Measurements from ENCODE around the gene ARID4A.
"Not testable (repeated sequence)": the region's sequence is repeated elsewhere in the genome, so short reads cannot be mapped to it uniquely, and the experiment has no call there.

DNA sequence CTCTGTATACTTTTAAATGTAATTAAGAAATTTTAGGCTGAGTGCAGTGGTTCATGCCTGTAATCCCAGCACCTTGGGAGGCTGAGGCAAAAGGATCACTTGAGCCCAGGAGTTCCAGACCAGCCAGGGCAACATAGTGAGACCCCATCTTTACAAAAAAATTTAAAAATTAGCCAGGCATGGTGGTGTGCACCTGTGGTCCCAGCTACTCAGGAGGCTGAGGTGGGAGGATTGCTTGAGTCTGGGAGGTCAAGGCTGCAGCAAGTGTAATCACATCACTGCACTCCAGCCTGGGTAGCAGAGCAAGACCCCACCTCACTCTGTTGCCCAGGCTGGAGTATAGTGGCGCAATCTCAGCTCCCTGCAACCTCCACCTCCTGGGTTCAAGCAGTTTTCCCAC, 63.9 kb downstream of the ARID4A start:
- not testable (repeated sequence) for TF ChIP-seq ZNF274 (IDR thresholded peaks at IDR 0.05; ENCODE audit: low read depth, low read length); SUZ12 (IDR thresholded peaks at IDR 0.05; ENCODE audit: extremely low read depth, insufficient read depth, insufficient read length)
